ENCODE measurements around the gene PAAF1. TPM values are rescaled to one million over a fixed set of nuclear protein-coding genes. Genes with fewer than 3 reads are reported as not detected.

Gene PAAF1
- total RNA-seq, 1 donor: 5.4 TPM

GRCh38 chr11:73957654-73958361, 81.0 kb downstream of the PAAF1 start:
- no peaks in the 10 kb centered on the region for H3K9me3 ChIP-seq (ENCODE audit: low read depth, low read length)
- no peak overlapping the region for H3K4me2 ChIP-seq (ENCODE audit: insufficient read depth, low read length)
- H3K27me3 ChIP-seq (ENCODE audit: insufficient read depth, low read length): no peaks in the 10 kb centered on the region
- no peaks in the 10 kb centered on the region for H4K20me1 ChIP-seq (ENCODE audit: insufficient read depth, low read length)
- peak overlapping the region; percentile 41 for H2AFZ ChIP-seq (ENCODE audit: low read length)
- H3K27ac ChIP-seq (ENCODE audit: low read depth, low read length): no peak overlapping the region
- H3K79me2 ChIP-seq (ENCODE audit: insufficient read depth, low read length): no peaks in the 10 kb centered on the region
- H3K4me3 ChIP-seq (ENCODE audit: insufficient read depth, low read length): no peak overlapping the region
- TF ChIP-seq, protein P1, sequence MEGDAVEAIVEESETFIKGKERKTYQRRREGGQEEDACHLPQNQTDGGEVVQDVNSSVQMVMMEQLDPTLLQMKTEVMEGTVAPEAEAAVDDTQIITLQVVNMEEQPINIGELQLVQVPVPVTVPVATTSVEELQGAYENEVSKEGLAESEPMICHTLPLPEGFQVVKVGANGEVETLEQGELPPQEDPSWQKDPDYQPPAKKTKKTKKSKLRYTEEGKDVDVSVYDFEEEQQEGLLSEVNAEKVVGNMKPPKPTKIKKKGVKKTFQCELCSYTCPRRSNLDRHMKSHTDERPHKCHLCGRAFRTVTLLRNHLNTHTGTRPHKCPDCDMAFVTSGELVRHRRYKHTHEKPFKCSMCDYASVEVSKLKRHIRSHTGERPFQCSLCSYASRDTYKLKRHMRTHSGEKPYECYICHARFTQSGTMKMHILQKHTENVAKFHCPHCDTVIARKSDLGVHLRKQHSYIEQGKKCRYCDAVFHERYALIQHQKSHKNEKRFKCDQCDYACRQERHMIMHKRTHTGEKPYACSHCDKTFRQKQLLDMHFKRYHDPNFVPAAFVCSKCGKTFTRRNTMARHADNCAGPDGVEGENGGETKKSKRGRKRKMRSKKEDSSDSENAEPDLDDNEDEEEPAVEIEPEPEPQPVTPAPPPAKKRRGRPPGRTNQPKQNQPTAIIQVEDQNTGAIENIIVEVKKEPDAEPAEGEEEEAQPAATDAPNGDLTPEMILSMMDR (IDR thresholded peaks at IDR 0.05; ENCODE audit: extremely low read depth, low read depth, low read length): no peak
- DNase-seq (ENCODE audit: insufficient read length, low spot score, missing footprints): no peak
- no peaks in the 10 kb centered on the region for H3K36me3 ChIP-seq (ENCODE audit: insufficient read depth, low read length)
- peaks cover 11% of the 10 kb centered on the region for H3K4me1 ChIP-seq (ENCODE audit: insufficient read depth, low read length)

DNA sequence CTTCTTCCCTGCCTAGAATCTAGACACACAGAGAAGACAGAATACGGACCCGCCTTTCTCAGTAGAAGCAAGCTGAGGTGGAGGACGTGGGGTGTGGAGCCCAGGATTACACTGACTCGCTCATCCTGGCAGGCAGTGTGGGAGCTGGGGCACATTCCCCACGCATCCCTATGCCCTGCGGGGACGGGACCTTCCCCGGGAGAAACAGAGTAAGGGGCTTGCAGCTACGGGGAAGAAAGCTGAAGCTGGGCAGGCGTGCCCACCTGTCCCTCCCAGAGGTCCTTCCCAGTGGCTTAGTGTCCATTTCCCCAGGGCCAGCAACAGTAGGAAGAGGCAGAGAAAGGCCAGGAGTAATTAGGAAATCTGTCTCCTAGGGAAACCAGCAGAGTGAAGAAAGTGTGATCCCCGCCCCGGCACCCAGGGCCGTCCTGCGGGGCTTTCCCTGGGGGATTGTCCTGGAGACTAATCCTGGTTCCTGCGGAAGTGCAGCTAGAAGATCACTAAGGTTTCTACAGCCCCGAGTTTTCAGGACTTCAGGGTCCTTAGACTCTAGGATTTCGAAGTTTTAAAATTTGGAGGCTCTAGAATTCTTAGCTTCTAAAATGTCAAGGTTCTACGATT, 81.8 kb downstream of the PAAF1 start:
- Histone ChIP-seq H3K27me3 (ENCODE audit: insufficient read depth, low read length) (no peaks in the 10 kb centered on the region), H4K20me1 (ENCODE audit: insufficient read depth, low read length) (no peaks in the 10 kb centered on the region), H3K4me2 (ENCODE audit: insufficient read depth, low read length) (no peak overlapping the region), H3K4me3 (ENCODE audit: insufficient read depth, low read length) (no peak overlapping the region), H2AFZ (ENCODE audit: low read length) (no peak overlapping the region), H3K27ac (ENCODE audit: low read depth, low read length) (no peak overlapping the region), H3K4me1 (ENCODE audit: insufficient read depth, low read length) (peaks cover 11% of the 10 kb centered on the region), H3K9me3 (ENCODE audit: low read depth, low read length) (no peaks in the 10 kb centered on the region), H3K36me3 (ENCODE audit: insufficient read depth, low read length) (no peaks in the 10 kb centered on the region), H3K79me2 (ENCODE audit: insufficient read depth, low read length) (no peaks in the 10 kb centered on the region)
- TF ChIP-seq, protein P1 (IDR thresholded peaks at IDR 0.05; ENCODE audit: extremely low read depth, low read depth, low read length): no peak
- no peak for DNase-seq (ENCODE audit: insufficient read length, low spot score, missing footprints)

DNA sequence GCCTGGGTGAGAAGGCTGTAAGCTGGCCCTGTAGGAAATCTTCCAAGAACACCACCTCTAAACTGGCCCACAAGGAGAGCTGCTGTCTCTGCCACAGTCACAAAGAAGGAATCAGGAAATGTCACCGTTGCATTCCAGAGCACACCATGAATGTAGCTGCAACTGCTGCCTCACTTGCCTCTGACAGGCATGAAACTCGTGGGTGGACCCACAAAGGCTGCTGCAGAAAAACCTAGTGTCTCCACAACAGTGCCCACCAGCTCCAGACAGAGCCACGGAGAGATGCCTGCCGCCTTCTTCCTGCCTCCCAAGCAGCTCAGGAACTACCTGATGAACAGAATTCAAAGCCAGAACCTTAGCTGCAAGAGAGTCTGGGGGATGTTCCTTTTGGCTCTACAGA, 84.5 kb downstream of the PAAF1 start:
- Histone ChIP-seq H3K36me3 (ENCODE audit: insufficient read depth, low read length) (no peaks in the 10 kb centered on the region), H3K9me3 (ENCODE audit: low read depth, low read length) (no peaks in the 10 kb centered on the region), H3K4me2 (ENCODE audit: insufficient read depth, low read length) (no peak overlapping the region), H3K27ac (ENCODE audit: low read depth, low read length) (no peak overlapping the region), H3K4me1 (ENCODE audit: insufficient read depth, low read length) (peaks cover 14% of the 10 kb centered on the region), H3K27me3 (ENCODE audit: insufficient read depth, low read length) (peaks cover 2% of the 10 kb centered on the region), H3K79me2 (ENCODE audit: insufficient read depth, low read length) (no peaks in the 10 kb centered on the region), H3K4me3 (ENCODE audit: insufficient read depth, low read length) (no peak overlapping the region), H4K20me1 (ENCODE audit: insufficient read depth, low read length) (no peaks in the 10 kb centered on the region), H2AFZ (ENCODE audit: low read length) (peak overlapping the region; percentile 23)
- DNase-seq (ENCODE audit: insufficient read length, low spot score, missing footprints): no peak
- TF ChIP-seq, protein P1 (IDR thresholded peaks at IDR 0.05; ENCODE audit: extremely low read depth, low read depth, low read length): no peak

GRCh38 chr11:73962101-73962705, 85.4 kb downstream of the PAAF1 start:
- H3K27ac ChIP-seq (ENCODE audit: low read depth, low read length): no peak overlapping the region
- H2AFZ ChIP-seq (ENCODE audit: low read length): no peak overlapping the region
- no peak overlapping the region for H3K4me2 ChIP-seq (ENCODE audit: insufficient read depth, low read length)
- no peaks in the 10 kb centered on the region for H3K36me3 ChIP-seq (ENCODE audit: insufficient read depth, low read length)
- no peak overlapping the region for H3K4me3 ChIP-seq (ENCODE audit: insufficient read depth, low read length)
- DNase-seq (ENCODE audit: insufficient read length, low spot score, missing footprints): no peak
- TF ChIP-seq, protein P1 (IDR thresholded peaks at IDR 0.05; ENCODE audit: extremely low read depth, low read depth, low read length): no peak
- H3K9me3 ChIP-seq (ENCODE audit: low read depth, low read length): no peaks in the 10 kb centered on the region
- H3K4me1 ChIP-seq (ENCODE audit: insufficient read depth, low read length): peaks cover 14% of the 10 kb centered on the region
- H3K79me2 ChIP-seq (ENCODE audit: insufficient read depth, low read length): no peaks in the 10 kb centered on the region
- H4K20me1 ChIP-seq (ENCODE audit: insufficient read depth, low read length): no peaks in the 10 kb centered on the region
- H3K27me3 ChIP-seq (ENCODE audit: insufficient read depth, low read length): peaks cover 3% of the 10 kb centered on the region

All from osteoblast (primary cell).